Ovary (tissue), 3 donors: ENCODE data around the gene TCEAL7.

Source experiments
- CTCF ChIP-seq, 3 donors: fragments of 450-650 bp in 2 of 3; fragments of 200-600 bp in 1 of 3; IDR thresholded peaks; one replicate each; pipeline versions ENCODE4 v1.5.1 to v1.8.0; 2016 to 2022; ENCODE audit warnings: antibody characterized with exemption in 3 of 3, mild to moderate bottlenecking in 1 of 3
- EP300 ChIP-seq: sonication (generic); formaldehyde crosslinking; IDR thresholded peaks from one replicate; pipeline ENCODE4 v1.6.1; 2017; ENCODE audit warnings: antibody characterized with exemption
- donor health status: DM: no; HTN: no; CAD: no.

DNA sequence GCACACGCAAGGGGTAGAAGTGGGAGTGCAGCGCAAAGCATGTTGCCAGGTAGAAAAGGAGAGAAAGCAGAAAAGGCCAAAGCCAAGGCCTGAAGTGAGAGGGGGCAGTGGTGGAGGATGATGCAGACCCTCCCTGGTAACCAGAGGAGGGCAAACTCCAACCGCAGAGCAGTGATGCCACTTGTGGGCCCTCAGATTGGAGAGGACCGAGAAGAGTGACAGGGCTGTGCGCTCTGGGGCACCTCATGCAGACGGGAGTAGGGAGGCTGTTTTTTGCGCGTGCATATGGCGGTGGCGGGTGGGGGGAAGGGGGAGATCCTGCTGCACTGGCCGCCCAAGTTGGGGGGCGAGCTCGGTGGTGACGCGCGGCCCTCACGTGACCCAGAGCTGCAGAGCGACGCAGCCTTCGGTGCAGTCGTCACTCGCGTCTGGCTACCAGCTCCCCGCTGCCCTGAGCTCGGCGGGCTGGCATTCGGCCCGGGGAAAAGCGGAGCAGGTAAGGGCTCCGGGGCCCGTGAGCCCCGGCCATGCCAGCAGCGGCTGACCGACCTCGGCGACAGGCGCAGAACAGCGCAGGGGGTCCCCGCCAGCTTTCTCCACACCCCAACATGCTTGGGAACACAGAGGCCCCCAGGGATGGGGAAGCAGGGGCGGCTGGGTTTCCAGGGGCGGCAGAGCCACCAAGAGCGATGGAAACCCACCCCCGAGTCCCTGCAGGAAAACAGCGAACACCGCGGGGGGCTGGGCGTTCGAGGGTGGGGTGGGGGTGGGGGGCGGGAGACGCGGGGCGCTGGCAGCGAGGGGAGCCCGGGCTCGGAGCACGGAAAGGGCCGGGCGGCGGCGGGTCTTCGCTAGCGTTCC lies 46.3 kb downstream of the TCEAL7 start, which contains the start of gene BEX3:
- no peak for TF ChIP-seq CTCF (IDR thresholded peaks at IDR 0.05)
- no peak for TF ChIP-seq EP300
